BE2C (cell line): ENCODE data around the gene CCR7.

ENCODE experiments used
- DNase-seq: peaks from one replicate; pipeline ENCODE4 v3.0.0-alpha.2; 2020
- H3K27me3 ChIP-seq: fragments of 250-450 bp; sonication (Bioruptor Pico); 2 replicates; pipeline ENCODE4 v1.5.1; 2020; ENCODE audit warnings: mild to moderate bottlenecking
- H3K36me3 ChIP-seq: fragments of 250-450 bp; sonication (Bioruptor Pico); 2 replicates; pipeline ENCODE4 v1.5.1; 2020; ENCODE audit warnings: mild to moderate bottlenecking
- H3K4me1 ChIP-seq: fragments of 250-450 bp; sonication (Bioruptor Pico); 2 replicates; pipeline ENCODE4 v1.5.1; 2020
- H3K4me3 ChIP-seq: 2 replicates; pipeline ENCODE4 v1.5.1; 2011; ENCODE audit warnings: low read depth, low read length
- H3K9me3 ChIP-seq: fragments of 250-450 bp; sonication (Bioruptor Pico); 2 replicates; pipeline ENCODE4 v1.5.1; 2020
- TF ChIP-seq, protein P1 (sequence below): IDR thresholded peaks from 2 replicates; pipeline ENCODE4 v1.5.1; 2012; ENCODE audit warnings: mild to moderate bottlenecking, low read depth, low read length

Gene CCR7

DNA sequence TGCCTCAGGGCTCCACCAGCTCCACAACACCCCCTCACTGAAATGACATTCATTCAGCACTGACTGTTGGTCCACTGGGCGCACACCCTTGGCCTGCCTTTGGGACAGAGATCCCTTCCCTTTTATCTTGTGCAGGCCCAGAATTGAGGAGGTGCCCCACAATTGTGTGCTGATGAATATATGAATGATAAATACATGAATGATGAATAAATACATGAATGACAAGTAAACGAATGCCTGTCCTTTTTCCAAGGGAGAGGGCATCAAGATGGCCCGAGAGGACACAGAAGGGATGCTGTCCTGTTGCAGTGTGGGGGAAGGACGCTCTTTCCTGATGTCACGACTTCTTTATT is 5.7 kb downstream of the CCR7 start:
- Histone ChIP-seq H3K9me3 (no peaks in the 10 kb centered on the region), H3K4me1 (peaks cover 23% of the 10 kb centered on the region), H3K27me3 (peaks cover 13% of the 10 kb centered on the region; the same call in 1 of the 2 replicates), H3K36me3 (no peaks in the 10 kb centered on the region), H3K4me3 (no peak overlapping the region)
- DNase-seq, result no peak
- TF ChIP-seq, protein P1, sequence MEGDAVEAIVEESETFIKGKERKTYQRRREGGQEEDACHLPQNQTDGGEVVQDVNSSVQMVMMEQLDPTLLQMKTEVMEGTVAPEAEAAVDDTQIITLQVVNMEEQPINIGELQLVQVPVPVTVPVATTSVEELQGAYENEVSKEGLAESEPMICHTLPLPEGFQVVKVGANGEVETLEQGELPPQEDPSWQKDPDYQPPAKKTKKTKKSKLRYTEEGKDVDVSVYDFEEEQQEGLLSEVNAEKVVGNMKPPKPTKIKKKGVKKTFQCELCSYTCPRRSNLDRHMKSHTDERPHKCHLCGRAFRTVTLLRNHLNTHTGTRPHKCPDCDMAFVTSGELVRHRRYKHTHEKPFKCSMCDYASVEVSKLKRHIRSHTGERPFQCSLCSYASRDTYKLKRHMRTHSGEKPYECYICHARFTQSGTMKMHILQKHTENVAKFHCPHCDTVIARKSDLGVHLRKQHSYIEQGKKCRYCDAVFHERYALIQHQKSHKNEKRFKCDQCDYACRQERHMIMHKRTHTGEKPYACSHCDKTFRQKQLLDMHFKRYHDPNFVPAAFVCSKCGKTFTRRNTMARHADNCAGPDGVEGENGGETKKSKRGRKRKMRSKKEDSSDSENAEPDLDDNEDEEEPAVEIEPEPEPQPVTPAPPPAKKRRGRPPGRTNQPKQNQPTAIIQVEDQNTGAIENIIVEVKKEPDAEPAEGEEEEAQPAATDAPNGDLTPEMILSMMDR, result no peak

DNA sequence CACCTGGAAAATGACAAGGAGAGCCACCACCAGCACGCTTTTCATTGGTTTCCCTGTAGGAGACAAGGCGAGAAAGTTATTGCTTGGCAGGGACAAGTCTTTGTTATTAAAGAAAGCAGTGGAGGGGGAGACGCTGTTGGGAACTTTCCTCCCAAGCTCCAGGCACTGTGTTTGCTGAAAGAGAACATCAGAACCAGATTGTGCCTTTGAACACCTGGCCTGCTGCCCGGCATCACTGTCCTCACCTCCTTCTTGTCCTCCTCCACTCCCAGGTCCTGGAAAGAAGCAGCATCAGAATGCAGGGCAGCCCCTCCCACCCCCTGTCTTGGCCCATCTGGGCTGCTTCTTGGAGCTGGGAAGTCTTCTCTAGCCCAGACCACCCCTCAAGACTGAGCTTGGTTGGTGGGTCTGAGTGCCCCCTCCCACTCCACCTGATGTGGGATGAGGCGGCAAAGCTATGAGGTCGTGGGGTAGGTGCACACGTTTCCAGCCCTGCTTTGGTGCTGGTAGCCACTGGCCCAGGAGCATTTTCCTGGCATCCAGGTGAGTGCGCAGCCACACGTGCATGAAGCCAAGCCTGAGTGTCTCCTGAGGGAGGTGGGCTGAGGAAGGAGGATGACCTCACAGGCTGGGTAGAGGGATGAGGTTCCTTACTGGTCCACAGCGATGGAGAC is 6.2 kb downstream of the CCR7 start:
- no peak for DNase-seq
- H3K4me1 ChIP-seq, result peaks cover 26% of the 10 kb centered on the region
- TF ChIP-seq, protein P1, result no peak
- no peak overlapping the region for H3K4me3 ChIP-seq
- H3K27me3 ChIP-seq, result peaks cover 9% of the 10 kb centered on the region; the same call in 1 of the 2 replicates
- H3K9me3 ChIP-seq, result no peaks in the 10 kb centered on the region
- H3K36me3 ChIP-seq, result no peaks in the 10 kb centered on the region

DNA sequence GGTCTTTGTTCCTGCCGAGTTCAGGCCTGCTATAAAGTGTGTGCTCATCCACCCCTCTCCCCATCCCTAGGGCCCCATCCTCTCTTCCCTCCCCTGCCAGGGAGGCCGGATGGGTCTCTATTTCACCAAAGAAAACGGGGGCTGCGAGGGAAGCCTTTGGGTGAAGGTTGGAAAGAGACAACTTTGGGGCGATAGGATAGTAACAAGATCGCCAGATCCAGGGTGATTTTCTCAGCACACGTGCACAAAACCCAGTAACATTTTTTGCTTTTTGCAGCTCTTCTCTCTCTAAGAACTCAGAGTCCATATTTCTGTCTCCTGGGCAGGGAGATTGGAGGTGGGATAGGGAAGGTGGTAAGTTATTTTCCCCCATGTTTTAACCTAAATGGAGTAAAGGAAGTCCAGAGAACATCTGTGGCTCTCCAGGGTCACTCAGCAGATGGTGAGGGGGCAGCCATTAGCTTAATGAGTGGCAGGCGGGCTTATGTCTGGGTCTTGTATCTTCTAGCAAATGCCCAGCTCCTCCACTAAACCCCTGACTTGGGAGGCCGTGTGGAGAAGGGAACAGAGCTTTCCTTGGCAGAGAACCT is 6.9 kb downstream of the CCR7 start:
- Histone ChIP-seq H3K27me3 (peaks cover 9% of the 10 kb centered on the region; the same call in 1 of the 2 replicates), H3K4me3 (no peak overlapping the region), H3K9me3 (no peaks in the 10 kb centered on the region), H3K4me1 (peaks cover 29% of the 10 kb centered on the region), H3K36me3 (no peaks in the 10 kb centered on the region)
- no peak for DNase-seq
- TF ChIP-seq, protein P1, result no peak

DNA sequence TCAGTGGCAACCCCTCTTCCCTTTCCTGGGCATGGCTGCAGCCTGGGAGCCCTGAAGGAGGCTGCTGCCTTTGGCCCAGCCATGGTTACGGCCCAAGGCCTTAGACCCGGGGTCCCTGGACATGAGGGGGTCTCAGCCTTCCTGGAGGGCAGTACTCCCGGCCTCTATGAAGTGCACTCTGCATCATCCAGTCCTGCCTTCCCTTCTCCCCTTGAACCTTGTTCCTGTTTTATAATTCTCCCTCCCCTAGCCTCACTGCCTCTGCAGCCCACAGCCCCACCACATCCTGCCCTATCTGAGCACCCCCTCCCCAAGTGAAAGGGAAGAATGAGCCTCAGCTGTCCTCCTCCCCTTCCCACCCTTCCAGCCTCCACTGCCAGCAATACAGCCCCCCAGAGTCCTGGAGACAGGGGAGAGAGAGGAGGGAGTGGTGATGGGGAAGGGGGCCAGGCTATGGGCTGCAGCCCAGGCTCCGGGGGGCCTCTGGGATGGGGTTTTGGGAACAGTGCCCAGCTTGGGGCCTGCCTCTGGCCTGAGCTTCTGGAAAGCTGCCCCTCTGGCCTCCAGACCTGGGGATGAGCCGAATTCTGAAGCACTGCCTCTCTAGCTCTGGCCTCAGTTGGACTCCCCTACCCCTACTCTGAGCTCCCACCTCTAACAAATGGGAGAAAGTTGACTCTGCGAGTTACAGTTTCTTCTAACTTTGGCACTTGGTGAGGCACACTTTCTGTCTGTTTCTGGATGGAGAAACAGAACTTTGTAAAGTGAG is 7.6 kb downstream of the CCR7 start:
- H3K36me3 ChIP-seq, result no peaks in the 10 kb centered on the region
- TF ChIP-seq, protein P1, result no peak
- no peak for DNase-seq
- no peak overlapping the region for H3K4me3 ChIP-seq
- peaks cover 8% of the 10 kb centered on the region; the same call in 1 of the 2 replicates for H3K27me3 ChIP-seq
- peaks cover 29% of the 10 kb centered on the region for H3K4me1 ChIP-seq
- no peaks in the 10 kb centered on the region for H3K9me3 ChIP-seq

DNA sequence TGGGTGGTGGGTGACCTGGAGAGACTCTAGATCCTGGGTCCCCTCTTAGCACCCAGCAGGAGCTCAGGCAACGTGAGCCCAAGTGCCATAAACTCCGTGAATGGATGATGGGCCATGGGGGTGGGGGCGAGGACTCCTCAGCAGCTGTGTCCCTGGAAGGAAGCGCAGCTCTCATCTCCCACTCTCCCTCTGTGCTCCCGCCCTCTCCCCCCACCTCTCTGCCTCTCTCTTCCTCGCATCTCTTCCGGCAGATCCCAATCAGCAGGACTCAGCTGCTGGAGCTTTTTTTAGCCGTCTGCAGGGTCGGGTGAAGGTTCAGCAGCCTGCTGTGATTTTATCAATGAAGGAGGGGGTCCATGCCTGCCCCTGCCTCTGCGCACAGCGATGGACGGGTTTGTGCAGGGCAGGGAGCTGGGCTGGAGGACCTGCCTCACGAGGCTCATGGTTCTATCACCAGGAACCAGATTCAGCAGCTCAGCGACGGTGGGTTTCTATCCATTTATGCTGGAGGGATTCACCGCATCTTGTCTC is 8.3 kb downstream of the CCR7 start:
- no peaks in the 10 kb centered on the region; the same call in 1 of the 2 replicates for H3K27me3 ChIP-seq
- H3K4me1 ChIP-seq, result peaks cover 29% of the 10 kb centered on the region
- no peaks in the 10 kb centered on the region for H3K9me3 ChIP-seq
- TF ChIP-seq, protein P1, result no peak
- peak overlapping the region; percentile 17; the same call in 1 of the 2 replicates for H3K4me3 ChIP-seq
- H3K36me3 ChIP-seq, result no peaks in the 10 kb centered on the region
- DNase-seq, result peak; percentile 70
